Measurements from ENCODE around the gene ULK4. TPM values are rescaled to one million over a fixed set of nuclear protein-coding genes. Genes with fewer than 3 reads are reported as not detected.

ULK4 gene
- total RNA-seq, 1 donor from 2014 or later = 8.4 TPM

- Histone ChIP-seq H3K4me3 (ENCODE audit: low read length in 3 of 3) (no peak overlapping the region), H3K36me3 (ENCODE audit: control insufficient read depth in 3 of 3, insufficient read depth in 3 of 3, low read length in 3 of 3) (no peaks in the 10 kb centered on the region), H3K27me3 (ENCODE audit: control insufficient read depth in 3 of 3, insufficient read depth in 3 of 3, low read length in 3 of 3) (no peaks in the 10 kb centered on the region), H3K27ac (ENCODE audit: low read depth, low read length) (no peak overlapping the region), H3K4me1 (ENCODE audit: control insufficient read depth in 3 of 3, insufficient read depth in 3 of 3, low read length in 3 of 3) (no peaks in the 10 kb centered on the region), H3K9ac (ENCODE audit: low read depth in 1 of 3, low read length in 3 of 3) (no peak overlapping the region), H3K9me3 (ENCODE audit: control insufficient read depth in 3 of 3, low read length in 3 of 3) (peaks cover 0 to 5% (median 0%) of the 10 kb centered on the region in 3 donors)
Measured at GRCh38 chr3:41430886-41431285, 531.0 kb downstream of the ULK4 start.

GRCh38 chr3:41430391-41430790 lies 531.5 kb downstream of the ULK4 start:
- Histone ChIP-seq H3K27ac (ENCODE audit: low read depth, low read length) (no peak overlapping the region), H3K4me3 (ENCODE audit: low read length in 3 of 3) (no peak overlapping the region), H3K36me3 (ENCODE audit: control insufficient read depth in 3 of 3, insufficient read depth in 3 of 3, low read length in 3 of 3) (no peaks in the 10 kb centered on the region), H3K9me3 (ENCODE audit: control insufficient read depth in 3 of 3, low read length in 3 of 3) (peaks cover 0 to 5% (median 0%) of the 10 kb centered on the region in 3 donors), H3K9ac (ENCODE audit: low read depth in 1 of 3, low read length in 3 of 3) (no peak overlapping the region), H3K4me1 (ENCODE audit: control insufficient read depth in 3 of 3, insufficient read depth in 3 of 3, low read length in 3 of 3) (no peaks in the 10 kb centered on the region), H3K27me3 (ENCODE audit: control insufficient read depth in 3 of 3, insufficient read depth in 3 of 3, low read length in 3 of 3) (no peaks in the 10 kb centered on the region)

DNA sequence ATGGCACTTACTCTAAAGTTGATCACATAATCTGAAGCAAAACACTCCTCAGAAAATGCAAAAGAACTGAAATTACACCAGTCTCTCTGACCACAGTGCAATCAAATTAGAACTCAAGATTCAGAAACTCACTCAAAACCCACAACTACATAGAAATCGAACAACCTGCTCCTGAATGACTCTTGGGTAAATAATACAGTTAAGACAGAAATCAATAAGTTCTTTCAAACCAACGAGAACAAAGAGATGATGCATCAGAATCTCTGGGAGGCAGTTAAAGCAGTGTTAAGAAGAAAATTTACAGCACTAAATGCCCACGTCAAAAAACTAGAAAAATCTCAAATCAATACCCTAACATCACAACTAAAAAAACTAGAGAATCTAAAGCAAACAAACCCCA lies 535.4 kb downstream of the ULK4 start:
- Histone ChIP-seq H3K36me3 (ENCODE audit: control insufficient read depth in 3 of 3, insufficient read depth in 3 of 3, low read length in 3 of 3) (no peaks in the 10 kb centered on the region), H3K4me1 (ENCODE audit: control insufficient read depth in 3 of 3, insufficient read depth in 3 of 3, low read length in 3 of 3) (no peaks in the 10 kb centered on the region), H3K4me3 (ENCODE audit: low read length in 3 of 3) (no peak overlapping the region), H3K9me3 (ENCODE audit: control insufficient read depth in 3 of 3, low read length in 3 of 3) (peaks cover 0 to 5% (median 0%) of the 10 kb centered on the region in 3 donors), H3K27ac (ENCODE audit: low read depth, low read length) (no peak overlapping the region), H3K27me3 (ENCODE audit: control insufficient read depth in 3 of 3, insufficient read depth in 3 of 3, low read length in 3 of 3) (no peaks in the 10 kb centered on the region), H3K9ac (ENCODE audit: low read depth in 1 of 3, low read length in 3 of 3) (no peak overlapping the region)

- Histone ChIP-seq H3K9ac (ENCODE audit: low read depth in 1 of 3, low read length in 3 of 3) (no peak overlapping the region), H3K4me1 (ENCODE audit: control insufficient read depth in 3 of 3, insufficient read depth in 3 of 3, low read length in 3 of 3) (no peaks in the 10 kb centered on the region), H3K27ac (ENCODE audit: low read depth, low read length) (no peak overlapping the region), H3K9me3 (ENCODE audit: control insufficient read depth in 3 of 3, low read length in 3 of 3) (peaks cover 0 to 5% (median 0%) of the 10 kb centered on the region in 3 donors), H3K27me3 (ENCODE audit: control insufficient read depth in 3 of 3, insufficient read depth in 3 of 3, low read length in 3 of 3) (no peaks in the 10 kb centered on the region), H3K4me3 (ENCODE audit: low read length in 3 of 3) (no peak overlapping the region), H3K36me3 (ENCODE audit: control insufficient read depth in 3 of 3, insufficient read depth in 3 of 3, low read length in 3 of 3) (no peaks in the 10 kb centered on the region)
Measured at GRCh38 chr3:41424543-41425300, 537.2 kb downstream of the ULK4 start.

DNA sequence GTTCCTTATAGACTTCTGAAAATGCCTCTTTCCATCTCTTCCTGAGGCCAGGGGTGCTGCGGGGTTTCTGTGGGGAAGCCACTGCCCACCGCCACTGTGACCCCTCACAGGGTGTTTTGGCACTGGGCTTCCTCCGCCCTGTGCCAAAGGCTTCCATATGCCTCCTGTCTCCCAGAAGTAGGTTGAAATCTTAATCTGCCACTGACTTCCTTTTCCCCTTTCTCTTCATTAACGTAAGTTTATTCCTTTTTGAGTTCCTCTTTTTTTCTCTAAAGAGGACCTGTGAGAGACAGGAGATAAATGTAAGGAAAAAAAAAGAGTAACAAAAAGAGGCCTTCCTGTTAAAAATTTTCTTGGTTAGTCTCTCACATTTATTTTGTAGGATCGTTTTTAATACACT lies 542.1 kb downstream of the ULK4 start:
- no peak overlapping the region for H3K27ac ChIP-seq (ENCODE audit: low read depth, low read length)
- no peaks in the 10 kb centered on the region for H3K4me1 ChIP-seq (ENCODE audit: control insufficient read depth in 3 of 3, insufficient read depth in 3 of 3, low read length in 3 of 3)
- H3K27me3 ChIP-seq (ENCODE audit: control insufficient read depth in 3 of 3, insufficient read depth in 3 of 3, low read length in 3 of 3) = no peaks in the 10 kb centered on the region
- no peaks in the 10 kb centered on the region for H3K36me3 ChIP-seq (ENCODE audit: control insufficient read depth in 3 of 3, insufficient read depth in 3 of 3, low read length in 3 of 3)
- no peak overlapping the region for H3K4me3 ChIP-seq (ENCODE audit: low read length in 3 of 3)
- no peak overlapping the region for H3K9ac ChIP-seq (ENCODE audit: low read depth in 1 of 3, low read length in 3 of 3)
- no peaks in the 10 kb centered on the region for H3K9me3 ChIP-seq (ENCODE audit: control insufficient read depth in 3 of 3, low read length in 3 of 3)

DNA sequence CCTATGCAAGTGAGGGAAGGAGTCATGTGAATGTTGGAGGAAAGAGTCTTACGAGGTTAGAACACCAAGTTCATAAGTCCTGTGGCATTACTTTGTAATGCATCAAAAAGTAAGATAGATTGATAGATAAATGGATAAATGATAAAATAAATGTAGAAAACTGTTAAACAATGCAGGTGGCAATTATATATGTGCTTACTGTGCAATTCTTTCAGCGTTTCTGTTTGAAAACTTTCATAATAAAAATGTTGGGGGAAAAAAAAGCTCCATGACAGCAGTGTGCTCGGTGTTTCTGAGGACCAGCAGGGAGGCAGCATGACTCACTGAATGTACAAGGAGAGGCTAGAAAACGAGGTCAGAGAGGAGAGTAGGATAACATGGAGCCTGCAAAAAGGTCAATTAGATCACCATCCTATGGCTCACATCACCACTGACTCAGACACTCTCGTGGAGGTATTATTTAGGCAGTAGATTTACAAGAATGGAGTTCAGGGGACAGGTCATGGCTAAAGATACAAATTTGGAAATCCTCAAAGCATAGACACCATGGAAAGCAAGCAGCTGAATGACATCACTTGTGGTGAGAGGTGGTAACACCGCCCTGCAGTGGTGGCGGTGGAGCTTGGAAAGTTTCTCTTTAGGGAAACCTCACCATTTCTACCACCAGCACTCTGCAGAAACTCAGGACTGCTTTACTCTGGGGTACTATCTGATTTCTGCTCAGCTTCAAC lies 542.8 kb downstream of the ULK4 start:
- no peak overlapping the region for H3K9ac ChIP-seq (ENCODE audit: low read depth in 1 of 3, low read length in 3 of 3)

GRCh38 chr3:41417574-41417973 lies 544.3 kb downstream of the ULK4 start:
- Histone ChIP-seq H3K4me1 (ENCODE audit: control insufficient read depth in 3 of 3, insufficient read depth in 3 of 3, low read length in 3 of 3) (no peaks in the 10 kb centered on the region), H3K9ac (ENCODE audit: low read depth in 1 of 3, low read length in 3 of 3) (no peak overlapping the region), H3K36me3 (ENCODE audit: control insufficient read depth in 3 of 3, insufficient read depth in 3 of 3, low read length in 3 of 3) (no peaks in the 10 kb centered on the region), H3K27ac (ENCODE audit: low read depth, low read length) (no peak overlapping the region), H3K4me3 (ENCODE audit: low read length in 3 of 3) (no peak overlapping the region), H3K9me3 (ENCODE audit: control insufficient read depth in 3 of 3, low read length in 3 of 3) (no peaks in the 10 kb centered on the region), H3K27me3 (ENCODE audit: control insufficient read depth in 3 of 3, insufficient read depth in 3 of 3, low read length in 3 of 3) (no peaks in the 10 kb centered on the region)

More for the DNA sequence above, 542.8 kb downstream of the ULK4 start:
- no peaks in the 10 kb centered on the region for H3K36me3 ChIP-seq (ENCODE audit: control insufficient read depth in 3 of 3, insufficient read depth in 3 of 3, low read length in 3 of 3)
- H3K4me3 ChIP-seq (ENCODE audit: low read length in 3 of 3) = no peak overlapping the region
- H3K27me3 ChIP-seq (ENCODE audit: control insufficient read depth in 3 of 3, insufficient read depth in 3 of 3, low read length in 3 of 3) = no peaks in the 10 kb centered on the region
- H3K27ac ChIP-seq (ENCODE audit: low read depth, low read length) = no peak overlapping the region
- no peaks in the 10 kb centered on the region for H3K4me1 ChIP-seq (ENCODE audit: control insufficient read depth in 3 of 3, insufficient read depth in 3 of 3, low read length in 3 of 3)
- H3K9me3 ChIP-seq (ENCODE audit: control insufficient read depth in 3 of 3, low read length in 3 of 3) = no peaks in the 10 kb centered on the region

GRCh38 chr3:41411065-41411464 lies 550.8 kb downstream of the ULK4 start:
- no peaks in the 10 kb centered on the region for H3K27me3 ChIP-seq (ENCODE audit: control insufficient read depth in 3 of 3, insufficient read depth in 3 of 3, low read length in 3 of 3)
- H3K4me1 ChIP-seq (ENCODE audit: control insufficient read depth in 3 of 3, insufficient read depth in 3 of 3, low read length in 3 of 3) = no peaks in the 10 kb centered on the region

GRCh38 chr3:41405466-41405865 lies 556.4 kb downstream of the ULK4 start:
- Histone ChIP-seq H3K9me3 (ENCODE audit: control insufficient read depth in 3 of 3, low read length in 3 of 3) (no peaks in the 10 kb centered on the region), H3K9ac (ENCODE audit: low read depth in 1 of 3, low read length in 3 of 3) (no peak overlapping the region), H3K4me1 (ENCODE audit: control insufficient read depth in 3 of 3, insufficient read depth in 3 of 3, low read length in 3 of 3) (no peaks in the 10 kb centered on the region), H3K27ac (ENCODE audit: low read depth, low read length) (no peak overlapping the region), H3K36me3 (ENCODE audit: control insufficient read depth in 3 of 3, insufficient read depth in 3 of 3, low read length in 3 of 3) (no peaks in the 10 kb centered on the region), H3K27me3 (ENCODE audit: control insufficient read depth in 3 of 3, insufficient read depth in 3 of 3, low read length in 3 of 3) (no peaks in the 10 kb centered on the region), H3K4me3 (ENCODE audit: low read length in 3 of 3) (no peak overlapping the region)

More at GRCh38 chr3:41411065-41411464, 550.8 kb downstream of the ULK4 start:
- Histone ChIP-seq H3K4me3 (ENCODE audit: low read length in 3 of 3) (no peak overlapping the region), H3K9me3 (ENCODE audit: control insufficient read depth in 3 of 3, low read length in 3 of 3) (no peaks in the 10 kb centered on the region), H3K9ac (ENCODE audit: low read depth in 1 of 3, low read length in 3 of 3) (no peak overlapping the region), H3K27ac (ENCODE audit: low read depth, low read length) (no peak overlapping the region), H3K36me3 (ENCODE audit: control insufficient read depth in 3 of 3, insufficient read depth in 3 of 3, low read length in 3 of 3) (no peaks in the 10 kb centered on the region)

DNA sequence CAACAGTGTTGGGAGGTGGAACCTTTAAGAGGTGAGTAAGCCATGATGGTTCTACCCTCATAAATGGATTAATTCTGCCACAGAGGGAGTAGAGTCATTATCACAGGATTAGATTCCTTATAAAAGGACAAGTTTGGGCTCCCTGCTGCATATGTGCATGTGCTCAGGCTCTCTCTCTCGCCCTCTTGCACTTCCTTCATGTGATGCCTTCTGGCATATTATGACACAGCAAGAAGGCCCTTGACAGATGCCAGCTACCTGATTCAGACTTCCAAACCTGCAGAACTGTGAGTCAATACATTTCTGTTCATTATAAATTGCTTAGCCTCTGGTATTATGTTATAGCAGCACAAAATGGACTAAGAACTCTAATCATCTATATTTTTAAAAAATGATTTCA lies 557.3 kb downstream of the ULK4 start:
- no peaks in the 10 kb centered on the region for H3K4me1 ChIP-seq (ENCODE audit: control insufficient read depth in 3 of 3, insufficient read depth in 3 of 3, low read length in 3 of 3)

More for the DNA sequence above, 557.3 kb downstream of the ULK4 start:
- Histone ChIP-seq H3K27ac (ENCODE audit: low read depth, low read length) (no peak overlapping the region), H3K9ac (ENCODE audit: low read depth in 1 of 3, low read length in 3 of 3) (no peak overlapping the region), H3K9me3 (ENCODE audit: control insufficient read depth in 3 of 3, low read length in 3 of 3) (no peaks in the 10 kb centered on the region), H3K4me3 (ENCODE audit: low read length in 3 of 3) (no peak overlapping the region), H3K27me3 (ENCODE audit: control insufficient read depth in 3 of 3, insufficient read depth in 3 of 3, low read length in 3 of 3) (no peaks in the 10 kb centered on the region), H3K36me3 (ENCODE audit: control insufficient read depth in 3 of 3, insufficient read depth in 3 of 3, low read length in 3 of 3) (no peaks in the 10 kb centered on the region)
